Pancreas (tissue), 10 donors: ENCODE results near the gene CALN1. TPM values are rescaled to one million over a fixed set of nuclear protein-coding genes. Genes with fewer than 3 reads are reported as not detected.

Experiments
- ATAC-seq, 4 donors: fragments of 200-7000 bp; cut with Tn5 transposase; one replicate each; pipeline versions ENCODE4 v1.8.0 to v1.9.1; 2020; ENCODE audit warnings: mild to moderate bottlenecking in 4 of 4, moderate library complexity in 4 of 4
- DNase-seq, 6 donors: peaks; one replicate each; pipeline ENCODE4 v3.0.0-alpha.2; 2020
- FAIRE-seq: peaks from 2 replicates; lab custom pipeline; 2012; peaks lifted over from hg19 to GRCh38; lab: Jason Lieb, UNC
- H3K27ac ChIP-seq, 4 donors: fragments of 200-600 bp; sonication (generic); 1 replicate in 3 of 4; 2 replicates in 1 of 4; pipeline versions ENCODE4 v1.5.0 to v1.8.0; 2020
- H3K27me3 ChIP-seq, 4 donors: fragments of 200-600 bp; one replicate each; pipeline ENCODE4 v1.8.0; 2021
- H3K36me3 ChIP-seq, 3 donors: fragments of 200-600 bp; sonication (generic) in 1 of 3; one replicate each; pipeline versions ENCODE4 v1.5.0 to v1.8.0; 2020 to 2021
- H3K4me1 ChIP-seq, 3 donors: fragments of 200-600 bp; one replicate each; pipeline ENCODE4 v1.8.0; 2021
- H3K4me3 ChIP-seq, 4 donors: fragments of 200-600 bp; sonication (generic) in 2 of 4; one replicate each; pipeline versions ENCODE4 v1.5.0 to v1.8.0; 2020 to 2021
- H3K9me3 ChIP-seq, 4 donors: fragments of 200-600 bp; one replicate each; pipeline ENCODE4 v1.8.0; 2021
- CTCF ChIP-seq, 4 donors: fragments of 200-600 bp; sonication (generic) in 3 of 4; IDR thresholded peaks; one replicate each; pipeline versions ENCODE4 v1.5.0 to v1.8.0; 2021; ENCODE audit warnings: antibody characterized with exemption in 4 of 4
- WGBS, 2 donors: extraction: QIAGEN DNeasy Blood & Tissue Kit; methylation state at CpG; one replicate each; pipeline ENCODE4 v1.1.7; 2013; 5-methylcytosine and 5-hydroxymethylcytosine counted together
- intact Hi-C, 3 donors: fragments of 100-400 bp; cut with DNase I; formaldehyde crosslinking; loops; one replicate each; pipeline versions ENCODE4 v1.11.1 to v1.14.2; 2022
- polyA plus RNA-seq, 2 donors: library from polyadenylated mRNA; stranded (reverse); fragments of 200-250 nt; gene quantifications; one replicate each; pipeline ENCODE4 v1.2.3, GENCODE V29; 2013
- total RNA-seq, 6 donors: library from RNA; stranded (reverse); fragmentation: NEBNext Ultra II Directional in 4 of 6; extraction: Animal tissue kit (Norgen Biotek cat#: 25700) in 4 of 6; gene quantifications; one replicate each; pipeline versions ENCODE4 v1.2.1 to v1.2.4, GENCODE V29; 2021 to 2023
- donor health status: healthy with polysubstance abuse.
- donor health status: DM: no; HTN: no; CAD: no; lungs with moderate emphysema.
- donor health status: DM: no; HTN: no; CAD: no.
- donor health status: control.
- donor health status: control.
- donor health status: Bipolar disorder and iron deficiency.
- donor health status: DM: yes; HTN: yes; CAD: no.
- donor health status: DM: no; HTN: no; CAD: no.
- donor health status: DM: no; HTN: no; CAD: no.
- donor health status: DM: yes; HTN: yes; CAD: no.

Gene CALN1
- total and polyA plus RNA-seq, 8 donors, result 0.39 to 18.4 (median 1.5) TPM

GRCh38 chr7:72321637-72322036 lies 90.5 kb downstream of the CALN1 start:
- no peak for DNase-seq
- TF ChIP-seq CTCF (IDR thresholded peaks at IDR 0.05), result no peak
- Histone ChIP-seq H3K36me3 (no peaks in the 10 kb centered on the region), H3K27me3 (no peaks in the 10 kb centered on the region), H3K27ac (no peak overlapping the region), H3K4me1 (no peaks in the 10 kb centered on the region), H3K9me3 (no peaks in the 10 kb centered on the region), H3K4me3 (no peak overlapping the region)
- ATAC-seq, result no peak
- FAIRE-seq, result no peak
- WGBS, 2 donors, result 50 to 59% methylated on average over 7 of the region's 7 CpGs
- intact Hi-C loops, result no loop called here

DNA sequence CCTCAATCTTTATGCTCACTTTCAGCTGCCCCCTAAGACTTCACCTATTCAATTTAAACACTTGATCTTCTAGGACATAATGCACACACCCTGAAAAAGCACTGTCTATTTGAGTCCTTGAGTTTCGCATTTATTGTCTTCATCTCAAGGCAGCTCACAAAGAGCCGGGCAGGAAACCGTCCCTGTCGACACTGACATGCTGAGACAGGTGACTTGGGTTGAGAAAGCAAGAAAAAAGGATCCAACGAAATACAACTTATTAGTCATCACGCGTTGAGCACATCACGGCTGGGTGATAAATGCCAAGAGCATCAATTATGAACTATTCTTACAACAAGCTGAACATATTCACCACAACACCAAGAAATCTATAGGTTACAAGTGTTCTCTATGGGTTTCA lies 91.1 kb downstream of the CALN1 start:
- H3K27me3 ChIP-seq, result no peaks in the 10 kb centered on the region
- TF ChIP-seq CTCF (IDR thresholded peaks at IDR 0.05), result no peak
- intact Hi-C loops, result no loop called here
- H3K36me3 ChIP-seq, result no peaks in the 10 kb centered on the region
- no peaks in the 10 kb centered on the region for H3K9me3 ChIP-seq
- H3K4me1 ChIP-seq, result no peaks in the 10 kb centered on the region
- FAIRE-seq (no peak), DNase-seq (no peak), ATAC-seq (no peak)
- no peak overlapping the region for H3K27ac ChIP-seq
- no peak overlapping the region for H3K4me3 ChIP-seq
- WGBS, 2 donors, result 76 to 80% methylated on average over 8 of the region's 8 CpGs

GRCh38 chr7:72317341-72317740 lies 94.8 kb downstream of the CALN1 start:
- TF ChIP-seq CTCF (IDR thresholded peaks at IDR 0.05), result no peak
- no peak overlapping the region for H3K27ac ChIP-seq
- no peak overlapping the region for H3K4me3 ChIP-seq
- DNase-seq, result no peak
- FAIRE-seq, result no peak
- no peaks in the 10 kb centered on the region for H3K36me3 ChIP-seq
- no peaks in the 10 kb centered on the region for H3K9me3 ChIP-seq
- 45 to 63% methylated on average over 2 of the region's 2 CpGs for WGBS, 2 donors
- no peaks in the 10 kb centered on the region for H3K4me1 ChIP-seq
- intact Hi-C loops, result no loop called here
- no peaks in the 10 kb centered on the region for H3K27me3 ChIP-seq
- ATAC-seq, result no peak

DNA sequence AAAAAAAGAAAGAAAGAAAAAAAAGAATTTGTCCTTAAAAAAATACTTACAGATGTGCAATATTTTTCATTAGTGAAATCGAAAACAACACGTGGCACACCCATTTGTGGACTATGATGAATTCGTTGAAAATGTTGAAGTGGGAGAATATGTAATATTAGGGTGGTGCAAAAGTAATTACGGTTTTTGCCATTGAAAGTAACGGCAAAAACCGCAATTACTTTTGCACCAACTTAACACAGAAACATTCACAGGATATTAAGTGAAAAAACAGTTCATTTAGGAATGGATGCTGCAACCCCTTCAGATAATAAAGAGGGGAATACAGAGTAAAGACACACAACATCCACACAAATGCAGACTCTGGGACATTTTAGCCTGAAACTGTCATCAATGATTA lies 96.0 kb downstream of the CALN1 start:
- Histone ChIP-seq H3K4me3 (no peak overlapping the region), H3K36me3 (no peaks in the 10 kb centered on the region), H3K27me3 (no peaks in the 10 kb centered on the region), H3K9me3 (no peaks in the 10 kb centered on the region), H3K4me1 (no peaks in the 10 kb centered on the region), H3K27ac (no peak overlapping the region)
- no peak for ATAC-seq
- TF ChIP-seq CTCF (IDR thresholded peaks at IDR 0.05), result no peak
- 55 to 68% methylated on average over 6 of the region's 6 CpGs for WGBS, 2 donors
- no peak for FAIRE-seq
- intact Hi-C loops, result no loop called here
- no peak for DNase-seq

DNA sequence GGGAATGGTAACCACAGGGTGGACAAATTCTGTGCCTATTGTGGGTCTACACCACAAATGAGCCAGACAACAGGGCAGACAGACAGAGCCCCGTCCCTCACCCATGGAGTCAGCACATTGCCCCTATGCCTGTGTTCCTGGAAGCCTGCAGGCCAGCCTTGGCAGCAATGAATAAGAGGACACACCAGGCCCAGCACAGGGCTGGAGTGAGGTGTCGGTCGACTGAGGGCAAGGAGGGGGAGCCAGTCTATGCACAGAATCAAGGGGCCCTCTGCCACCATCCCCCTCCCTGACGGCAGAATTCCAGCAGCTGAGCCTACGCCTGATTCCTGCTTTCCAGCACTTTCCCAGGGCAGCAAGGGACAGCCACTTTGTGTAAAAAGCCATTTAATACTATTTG lies 98.2 kb downstream of the CALN1 start:
- no peak for DNase-seq
- TF ChIP-seq CTCF (IDR thresholded peaks at IDR 0.05), result no peak
- Histone ChIP-seq H3K27ac (no peak overlapping the region), H3K4me3 (no peak overlapping the region), H3K4me1 (no peaks in the 10 kb centered on the region), H3K27me3 (no peaks in the 10 kb centered on the region), H3K36me3 (no peaks in the 10 kb centered on the region), H3K9me3 (no peaks in the 10 kb centered on the region)
- FAIRE-seq, result no peak
- intact Hi-C loops, result no loop called here
- no peak for ATAC-seq
- 67 to 73% methylated on average over 5 of the region's 5 CpGs for WGBS, 2 donors
